ENCODE data around the gene ZNF888.
"Not testable (repeated sequence)": the region's sequence is repeated elsewhere in the genome, so short reads cannot be mapped to it uniquely, and the experiment has no call there.

The ZNF888 gene

DNA sequence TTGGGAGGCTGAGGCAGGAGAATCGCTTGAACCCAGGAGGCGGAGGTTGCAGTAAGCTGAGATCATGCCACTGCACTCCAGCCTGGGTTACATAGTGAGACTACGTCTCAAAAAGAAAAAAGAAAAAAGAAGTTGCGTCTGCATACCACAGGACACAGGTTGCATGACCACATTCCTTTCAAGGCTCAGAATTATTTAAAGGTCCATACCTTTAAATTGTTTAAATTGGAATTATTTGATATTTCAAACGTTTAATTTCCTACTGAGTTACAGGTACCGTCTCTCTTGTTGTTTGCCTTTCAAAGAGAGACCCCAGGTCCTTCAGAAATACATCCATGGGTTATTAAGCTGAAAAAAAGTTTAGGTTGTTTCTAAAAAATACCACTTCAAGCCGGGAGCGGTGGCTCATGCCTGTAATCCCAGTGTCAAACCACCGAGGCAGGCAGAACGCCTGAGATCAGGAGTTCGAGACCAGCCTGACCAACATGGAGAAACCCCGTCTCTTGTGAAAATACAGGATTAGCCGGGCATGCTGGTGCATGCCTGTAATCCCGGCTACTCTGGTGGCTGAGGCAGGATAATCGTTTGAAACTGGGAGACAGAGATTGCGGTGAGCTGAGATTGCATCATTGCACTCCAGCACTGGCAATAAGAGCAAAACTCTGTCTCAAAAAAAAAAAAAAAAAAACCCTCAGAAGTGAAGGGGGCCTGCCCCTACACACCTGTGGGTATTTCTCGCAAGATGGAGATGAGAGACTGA lies 20.8 kb upstream of the ZNF888 start:
- no peak for DNase-seq (ENCODE audit: low read depth)
- TF ChIP-seq, protein P1, sequence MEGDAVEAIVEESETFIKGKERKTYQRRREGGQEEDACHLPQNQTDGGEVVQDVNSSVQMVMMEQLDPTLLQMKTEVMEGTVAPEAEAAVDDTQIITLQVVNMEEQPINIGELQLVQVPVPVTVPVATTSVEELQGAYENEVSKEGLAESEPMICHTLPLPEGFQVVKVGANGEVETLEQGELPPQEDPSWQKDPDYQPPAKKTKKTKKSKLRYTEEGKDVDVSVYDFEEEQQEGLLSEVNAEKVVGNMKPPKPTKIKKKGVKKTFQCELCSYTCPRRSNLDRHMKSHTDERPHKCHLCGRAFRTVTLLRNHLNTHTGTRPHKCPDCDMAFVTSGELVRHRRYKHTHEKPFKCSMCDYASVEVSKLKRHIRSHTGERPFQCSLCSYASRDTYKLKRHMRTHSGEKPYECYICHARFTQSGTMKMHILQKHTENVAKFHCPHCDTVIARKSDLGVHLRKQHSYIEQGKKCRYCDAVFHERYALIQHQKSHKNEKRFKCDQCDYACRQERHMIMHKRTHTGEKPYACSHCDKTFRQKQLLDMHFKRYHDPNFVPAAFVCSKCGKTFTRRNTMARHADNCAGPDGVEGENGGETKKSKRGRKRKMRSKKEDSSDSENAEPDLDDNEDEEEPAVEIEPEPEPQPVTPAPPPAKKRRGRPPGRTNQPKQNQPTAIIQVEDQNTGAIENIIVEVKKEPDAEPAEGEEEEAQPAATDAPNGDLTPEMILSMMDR (conservative IDR thresholded peaks at IDR 0.05; ENCODE audit: low read depth, low read length), result no peak
- H3K4me3 ChIP-seq (ENCODE audit: low read depth, low read length), result no peak overlapping the region

DNA sequence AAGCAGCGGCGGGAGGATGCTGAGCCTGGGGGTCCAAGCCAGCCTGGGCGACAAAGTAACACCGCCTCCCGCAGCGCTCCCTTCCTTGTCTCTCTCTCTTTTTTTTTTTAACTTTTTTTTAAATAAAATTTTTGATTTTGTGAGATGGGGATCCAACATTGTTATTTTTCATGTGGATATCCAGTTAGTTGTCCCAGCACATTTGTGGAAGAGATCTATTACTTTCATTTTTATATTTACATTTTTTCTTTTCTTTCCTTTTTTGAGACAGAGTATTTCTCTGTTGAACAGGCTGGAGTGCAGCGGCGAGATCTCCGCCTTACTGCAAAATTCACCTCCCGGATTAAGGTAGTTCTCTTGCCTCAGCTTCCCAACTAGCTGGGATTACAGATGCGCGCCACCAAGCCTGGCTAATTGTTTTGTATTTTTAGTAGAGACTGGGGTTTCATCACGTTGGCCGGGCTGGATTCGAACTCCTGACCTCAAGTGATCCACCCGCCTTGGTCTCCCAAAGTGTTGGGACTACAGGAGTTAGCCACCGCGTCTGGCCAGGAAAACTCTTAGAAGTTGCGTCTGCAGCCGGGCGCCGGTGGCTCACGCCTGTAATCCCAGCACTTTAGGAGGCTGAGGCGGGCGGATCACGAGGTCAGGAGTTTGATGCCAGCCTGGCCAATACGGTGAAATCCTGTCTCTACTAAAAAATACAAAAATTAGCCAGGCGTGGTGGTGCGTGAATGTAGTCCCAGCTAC lies 20.1 kb upstream of the ZNF888 start:
- TF ChIP-seq, protein P1 (conservative IDR thresholded peaks at IDR 0.05; ENCODE audit: low read depth, low read length), result no peak
- DNase-seq (ENCODE audit: low read depth), result no peak
- H3K4me3 ChIP-seq (ENCODE audit: low read depth, low read length), result peak overlapping the region; percentile 79

DNA sequence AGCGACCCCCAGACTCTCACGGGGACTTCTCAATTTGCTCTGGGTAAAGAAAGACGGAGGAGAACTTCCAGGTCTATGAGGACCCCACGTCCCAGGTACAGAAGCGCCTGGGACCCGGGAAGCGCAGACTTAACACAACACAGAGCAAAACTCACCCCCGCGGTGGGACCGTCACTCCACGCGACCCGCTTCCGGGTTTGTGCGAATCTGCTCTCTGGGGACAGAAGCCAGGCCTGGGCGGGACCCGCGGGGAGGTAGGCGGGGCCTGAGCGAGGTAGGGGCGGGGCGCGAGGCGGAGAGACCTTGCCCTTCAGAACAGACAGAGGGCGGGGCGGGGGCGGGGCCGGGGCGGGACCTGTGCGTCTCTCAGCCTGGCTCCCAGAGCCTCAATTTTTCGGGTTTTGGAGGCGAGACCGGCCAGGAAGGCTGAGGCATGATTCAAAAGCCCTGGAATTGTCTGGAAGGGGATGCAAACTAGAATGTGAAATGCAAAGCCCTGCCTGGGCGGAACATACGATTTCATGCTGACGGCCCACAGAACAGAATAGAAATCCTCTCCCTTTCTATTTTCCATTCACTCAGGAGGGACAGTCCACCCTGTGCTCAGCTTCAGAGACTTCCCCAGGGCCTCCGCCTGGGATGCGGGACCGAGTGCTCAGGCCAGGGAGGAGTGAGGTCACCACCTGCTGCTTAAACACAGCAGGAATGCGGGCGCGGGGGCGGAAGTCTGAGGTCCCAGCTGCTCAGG lies 19.3 kb upstream of the ZNF888 start:
- TF ChIP-seq, protein P1 (conservative IDR thresholded peaks at IDR 0.05; ENCODE audit: low read depth, low read length), result no peak
- peak overlapping the region; percentile 79 for H3K4me3 ChIP-seq (ENCODE audit: low read depth, low read length)
- DNase-seq (ENCODE audit: low read depth), result peak; percentile 75

DNA sequence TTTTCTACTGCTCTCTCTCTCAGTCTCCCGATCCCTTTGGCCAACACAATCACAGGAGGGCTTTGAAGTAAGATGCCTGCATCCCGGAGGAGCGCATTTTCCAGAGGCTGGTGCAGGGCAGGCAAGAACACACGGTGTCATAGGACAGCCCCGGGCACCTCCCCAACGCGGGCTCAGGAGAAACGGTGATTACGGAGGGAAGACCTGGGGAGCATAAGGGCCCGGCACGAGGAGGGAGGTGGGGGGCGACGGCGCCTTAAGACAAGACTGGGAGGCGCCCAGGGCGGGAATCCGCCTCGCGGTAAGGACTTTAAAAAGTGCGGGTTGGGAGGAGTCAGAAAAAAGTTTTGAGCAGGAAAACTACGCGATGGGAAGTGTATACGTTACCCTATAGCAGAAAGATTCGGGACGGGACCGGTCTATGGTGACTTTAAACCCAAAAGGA lies 18.7 kb upstream of the ZNF888 start:
- H3K4me3 ChIP-seq (ENCODE audit: low read depth, low read length), result peak overlapping the region; percentile 79
- TF ChIP-seq, protein P1 (conservative IDR thresholded peaks at IDR 0.05; ENCODE audit: low read depth, low read length), result no peak
- DNase-seq (ENCODE audit: low read depth), result peak; percentile 35

DNA sequence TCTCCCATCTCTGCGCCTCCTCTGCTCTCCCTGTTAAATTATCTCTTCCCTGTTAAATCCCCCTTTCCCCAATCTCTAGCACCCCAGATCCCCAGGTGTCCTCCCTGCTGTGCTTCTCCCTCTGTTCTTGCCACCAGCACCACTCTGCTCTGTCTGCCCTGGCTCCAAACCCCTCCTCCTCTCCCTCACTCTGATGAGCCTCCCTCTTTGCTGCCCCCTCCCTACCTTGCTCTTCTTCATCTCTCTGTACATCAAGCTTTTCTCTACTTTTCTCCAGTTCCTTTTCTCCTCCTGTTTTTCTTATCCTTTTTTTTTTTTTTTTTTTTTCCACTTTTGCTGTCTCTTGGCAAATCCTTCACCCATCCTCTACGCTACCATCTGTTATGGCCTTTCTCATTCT lies 18.3 kb upstream of the ZNF888 start:
- H3K4me3 ChIP-seq (ENCODE audit: low read depth, low read length), result peak overlapping the region; percentile 79
- DNase-seq (ENCODE audit: low read depth), result not testable (repeated sequence)

DNA sequence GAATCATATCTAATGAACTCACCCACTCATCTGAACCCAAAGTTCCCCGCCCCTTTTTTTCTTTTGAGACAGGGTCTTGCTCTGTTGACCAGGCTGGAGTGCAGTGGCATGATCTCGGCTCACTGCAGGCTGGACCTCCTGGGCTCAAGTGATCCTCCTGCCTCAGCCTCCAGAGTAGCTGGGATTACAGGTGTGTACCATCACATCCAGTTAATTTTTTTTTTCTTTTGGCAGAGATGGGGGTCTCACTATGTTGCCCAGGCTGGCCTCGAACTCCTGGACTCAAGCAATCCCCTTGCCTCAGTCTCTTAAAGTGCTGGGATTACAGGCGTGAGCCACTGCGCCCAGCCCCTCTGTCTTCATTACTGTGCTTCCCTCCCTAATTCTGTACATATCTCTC lies 17.7 kb upstream of the ZNF888 start:
- not testable (repeated sequence) for DNase-seq (ENCODE audit: low read depth); H3K4me3 ChIP-seq (ENCODE audit: low read depth, low read length)

DNA sequence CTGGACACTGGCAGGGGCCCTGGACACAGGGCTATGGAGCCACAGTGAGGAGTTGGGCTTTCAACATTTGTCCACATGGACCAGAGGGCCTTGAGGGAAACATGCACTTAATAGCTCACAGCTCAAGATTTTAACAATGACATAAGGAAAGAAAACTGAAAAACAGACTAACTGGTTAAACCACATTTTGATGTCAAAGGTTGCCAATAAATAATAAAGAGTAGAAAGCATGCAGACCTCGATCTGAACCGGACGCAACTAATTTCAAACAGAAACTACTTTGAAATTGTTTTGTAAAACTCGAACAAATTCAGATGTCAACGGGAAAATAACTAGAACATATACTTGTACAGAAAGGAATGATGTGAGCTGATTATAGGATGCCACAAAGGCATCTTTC lies 15.5 kb upstream of the ZNF888 start:
- no peak overlapping the region for H3K4me3 ChIP-seq (ENCODE audit: low read depth, low read length)
- no peak for DNase-seq (ENCODE audit: low read depth)
- TF ChIP-seq, protein P1 (conservative IDR thresholded peaks at IDR 0.05; ENCODE audit: low read depth, low read length), result no peak
